22Rv1 (cell line): ENCODE results near the gene ARID3B.

Experiments
- ZFX ChIP-seq: fragments of 450-650 bp; IDR thresholded peaks from 2 replicates; pipeline ENCODE4 v1.6.1; 2017; ENCODE audit warnings: antibody characterized with exemption, borderline replicate concordance
- TF ChIP-seq, protein P1 (sequence below): fragments of 450-650 bp; IDR thresholded peaks from 2 replicates; pipeline ENCODE4 v1.5.1; 2017; ENCODE audit warnings: mild to moderate bottlenecking

DNA sequence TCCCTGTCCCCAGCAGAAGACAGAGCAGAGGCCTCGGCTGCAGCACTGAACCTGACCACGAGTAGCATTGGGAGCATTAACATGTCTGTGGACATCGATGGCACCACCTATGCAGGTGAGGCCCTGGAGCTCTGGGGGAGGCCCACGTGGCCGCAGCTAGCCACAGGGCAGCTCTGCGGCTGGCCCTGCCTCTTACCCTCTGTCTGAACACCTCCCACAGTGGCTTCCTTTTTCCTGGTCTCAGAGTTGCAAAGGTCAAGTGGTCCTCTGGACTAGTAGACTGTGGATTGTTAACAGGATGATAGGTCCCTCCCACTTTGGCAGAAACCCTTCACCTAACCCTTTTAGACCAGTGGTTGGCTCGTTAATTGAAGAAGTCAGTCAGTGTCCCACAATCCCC is 52.1 kb downstream of the ARID3B start:
- TF ChIP-seq, protein P1, sequence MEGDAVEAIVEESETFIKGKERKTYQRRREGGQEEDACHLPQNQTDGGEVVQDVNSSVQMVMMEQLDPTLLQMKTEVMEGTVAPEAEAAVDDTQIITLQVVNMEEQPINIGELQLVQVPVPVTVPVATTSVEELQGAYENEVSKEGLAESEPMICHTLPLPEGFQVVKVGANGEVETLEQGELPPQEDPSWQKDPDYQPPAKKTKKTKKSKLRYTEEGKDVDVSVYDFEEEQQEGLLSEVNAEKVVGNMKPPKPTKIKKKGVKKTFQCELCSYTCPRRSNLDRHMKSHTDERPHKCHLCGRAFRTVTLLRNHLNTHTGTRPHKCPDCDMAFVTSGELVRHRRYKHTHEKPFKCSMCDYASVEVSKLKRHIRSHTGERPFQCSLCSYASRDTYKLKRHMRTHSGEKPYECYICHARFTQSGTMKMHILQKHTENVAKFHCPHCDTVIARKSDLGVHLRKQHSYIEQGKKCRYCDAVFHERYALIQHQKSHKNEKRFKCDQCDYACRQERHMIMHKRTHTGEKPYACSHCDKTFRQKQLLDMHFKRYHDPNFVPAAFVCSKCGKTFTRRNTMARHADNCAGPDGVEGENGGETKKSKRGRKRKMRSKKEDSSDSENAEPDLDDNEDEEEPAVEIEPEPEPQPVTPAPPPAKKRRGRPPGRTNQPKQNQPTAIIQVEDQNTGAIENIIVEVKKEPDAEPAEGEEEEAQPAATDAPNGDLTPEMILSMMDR, result no peak
- TF ChIP-seq ZFX, result no peak
